GM13976 (cell line): ENCODE data around the gene KATNIP.

ENCODE experiments used
- DNase-seq: peaks from one replicate; pipeline ENCODE4 v3.0.0; 2012; ENCODE audit warnings: low spot score
- CTCF ChIP-seq: IDR thresholded peaks from 2 replicates; pipeline ENCODE4 v1.5.1; 2012; ENCODE audit warnings: borderline replicate concordance, mild to moderate bottlenecking; ENCODE audit not compliant: insufficient read depth; ENCODE audit errors: extremely low read depth, missing control alignments, control extremely low read depth
- in situ Hi-C: fragments of 300-500 bp; cut with MboI; formaldehyde crosslinking; loops from one replicate; pipeline ENCODE4 v1.12.0; 2022; ENCODE audit warnings: low sequenced_read_pairs, mixed read lengths, inconsistent platforms; ENCODE audit not compliant: unreplicated experiment

The KATNIP gene

GRCh38 chr16:27571433-27572326 lies 21.7 kb downstream of the KATNIP start:
- no peak for DNase-seq
- in situ Hi-C loops: no loop called here
- TF ChIP-seq CTCF: no peak

- no peak for DNase-seq
- no peak for TF ChIP-seq CTCF
- in situ Hi-C loops: no loop called here
Measured at GRCh38 chr16:27572711-27573110, 22.8 kb downstream of the KATNIP start.

GRCh38 chr16:27576729-27577128 lies 26.8 kb downstream of the KATNIP start:
- TF ChIP-seq CTCF: no peak
- in situ Hi-C loops: no loop called here
- DNase-seq: no peak

GRCh38 chr16:27579087-27579980 lies 29.4 kb downstream of the KATNIP start:
- TF ChIP-seq CTCF: no peak
- in situ Hi-C loops: no loop called here

GRCh38 chr16:27582883-27583282 lies 32.9 kb downstream of the KATNIP start:
- no peak for DNase-seq
- in situ Hi-C loops: no loop called here
- TF ChIP-seq CTCF: no peak

More at GRCh38 chr16:27579087-27579980, 29.4 kb downstream of the KATNIP start:
- DNase-seq: no peak

- in situ Hi-C loops: no loop called here
- DNase-seq: no peak
- TF ChIP-seq CTCF: no peak
Measured at GRCh38 chr16:27583634-27584033, 33.7 kb downstream of the KATNIP start.
